CD4-positive, alpha-beta T cell treated with Interleukin-6 at 100 ng/mL for 8 hours (primary cell): ENCODE results near the gene ORMDL2.
"Not testable (repeated sequence)": the region's sequence is repeated elsewhere in the genome, so short reads cannot be mapped to it uniquely, and the experiment has no call there.

Experiments used
- DNase-seq: peaks from one replicate; pipeline ENCODE4 v3.0.0-alpha.2; 2020; ENCODE audit warnings: mixed read lengths, low spot score

Gene ORMDL2

DNA sequence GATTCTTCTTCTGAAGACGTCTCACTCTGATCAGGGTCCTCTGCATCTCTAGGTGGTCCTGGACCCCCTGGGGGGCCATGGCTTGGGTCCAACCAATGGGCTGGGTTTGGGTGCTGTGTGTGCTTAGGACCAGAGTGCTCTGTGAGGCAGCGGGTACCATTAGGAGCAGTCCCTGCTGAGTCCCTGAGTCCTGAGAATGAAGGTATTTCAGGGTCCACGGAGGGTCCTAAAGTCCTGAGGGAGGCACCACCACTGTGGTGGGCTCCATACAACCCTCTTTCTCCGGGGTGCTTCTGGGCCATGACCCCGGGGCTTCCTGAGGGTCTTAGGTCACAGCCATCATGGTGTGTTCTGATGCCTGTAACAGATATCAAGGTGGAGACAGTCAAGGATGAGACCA, 10.5 kb downstream of the ORMDL2 start:
- no peak for DNase-seq

DNA sequence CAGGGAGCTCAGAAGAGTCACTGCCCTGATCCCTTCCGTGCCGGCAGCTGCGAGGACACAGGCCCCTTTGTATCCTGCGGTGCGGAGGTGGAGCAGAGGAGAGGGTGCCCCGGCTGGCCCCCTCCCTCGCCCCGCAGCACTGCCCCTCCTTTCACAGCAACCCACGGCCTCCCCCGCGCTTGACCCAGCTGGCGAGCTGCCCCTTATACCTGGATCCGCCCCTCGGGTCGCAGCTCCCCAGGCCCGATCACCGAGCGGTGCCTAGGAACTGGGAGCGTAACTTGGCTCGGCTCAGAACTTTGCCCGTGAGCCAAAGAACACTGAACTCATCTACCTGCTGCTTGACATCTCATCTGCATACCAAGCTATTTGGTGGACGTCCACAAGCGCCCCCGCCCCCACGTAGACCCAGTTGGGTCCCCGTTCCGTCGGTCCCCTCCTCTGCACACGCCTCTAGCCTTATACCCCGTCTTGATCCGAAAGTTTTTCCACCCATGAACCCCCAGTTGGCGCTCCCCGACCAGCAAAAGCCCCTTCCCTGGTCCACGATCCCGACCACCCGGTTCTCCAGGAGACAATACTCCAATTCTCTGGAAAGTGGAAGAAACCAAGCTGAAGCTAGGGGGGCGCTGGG, 12.2 kb downstream of the ORMDL2 start:
- peak; percentile 7 for DNase-seq

DNA sequence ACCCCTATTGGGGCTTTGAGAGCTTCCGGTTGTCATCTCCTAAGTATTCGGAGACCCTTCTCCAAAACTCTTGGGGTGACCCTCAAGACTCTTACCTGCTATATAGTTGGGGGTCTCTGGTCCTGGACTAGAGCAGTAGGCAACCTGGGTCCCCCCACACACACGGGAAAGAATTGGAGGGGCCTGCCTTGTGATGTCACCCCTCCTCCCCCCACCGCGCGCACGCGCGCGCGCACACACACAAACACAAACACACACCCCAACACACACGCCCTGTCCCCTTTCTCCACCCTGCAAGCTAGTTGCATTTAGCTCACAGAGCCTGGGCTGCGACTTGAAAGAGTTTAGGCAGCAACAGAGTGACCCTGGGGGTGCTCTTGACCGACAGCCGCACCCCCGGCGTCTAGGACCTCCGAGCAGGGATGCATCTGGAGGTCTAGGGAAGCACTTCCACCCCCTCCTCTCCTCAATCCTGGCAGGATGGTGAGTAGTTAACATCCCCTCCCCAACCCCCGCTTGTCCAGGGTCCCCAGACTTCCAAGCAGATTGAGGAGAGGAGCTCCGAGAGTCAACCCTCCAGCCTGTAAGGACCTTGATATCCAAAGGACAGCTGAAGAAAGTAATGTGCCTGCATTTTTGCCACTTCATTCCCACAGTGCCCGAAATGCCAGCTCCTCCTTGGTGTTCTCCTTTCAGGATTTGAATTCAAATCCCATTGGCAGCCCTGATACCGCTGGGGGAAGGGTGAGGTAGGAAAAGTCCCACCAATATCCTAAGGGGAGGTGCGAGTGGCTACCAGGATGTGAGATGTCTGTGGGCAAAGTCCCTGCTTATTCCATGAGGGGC, 13.0 kb downstream of the ORMDL2 start:
- peak; percentile 41 for DNase-seq

DNA sequence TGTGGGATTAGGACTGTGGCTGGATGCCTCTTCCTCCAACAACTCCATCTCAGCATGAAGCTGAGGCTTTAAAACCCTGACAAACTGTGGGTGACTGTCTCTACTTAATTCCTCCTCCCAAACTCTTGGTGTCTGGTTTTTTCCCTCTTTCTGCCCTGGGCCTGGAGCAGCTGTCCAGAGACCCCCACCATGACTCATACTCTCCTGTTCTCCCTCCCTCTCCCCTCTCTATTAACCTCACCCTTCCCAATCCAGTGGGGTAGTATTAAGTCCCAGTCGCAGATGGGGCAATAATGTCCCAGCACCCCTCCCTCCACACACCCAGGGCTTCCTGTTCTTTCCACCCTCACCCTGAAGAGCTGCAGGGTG, 13.6 kb downstream of the ORMDL2 start:
- DNase-seq: no peak

- no peak for DNase-seq
Measured at GRCh38 chr12:55833056-55833455, 15.2 kb downstream of the ORMDL2 start.

- DNase-seq: not testable (repeated sequence)
Measured at GRCh38 chr12:55834400-55834799, 16.6 kb downstream of the ORMDL2 start.

DNA sequence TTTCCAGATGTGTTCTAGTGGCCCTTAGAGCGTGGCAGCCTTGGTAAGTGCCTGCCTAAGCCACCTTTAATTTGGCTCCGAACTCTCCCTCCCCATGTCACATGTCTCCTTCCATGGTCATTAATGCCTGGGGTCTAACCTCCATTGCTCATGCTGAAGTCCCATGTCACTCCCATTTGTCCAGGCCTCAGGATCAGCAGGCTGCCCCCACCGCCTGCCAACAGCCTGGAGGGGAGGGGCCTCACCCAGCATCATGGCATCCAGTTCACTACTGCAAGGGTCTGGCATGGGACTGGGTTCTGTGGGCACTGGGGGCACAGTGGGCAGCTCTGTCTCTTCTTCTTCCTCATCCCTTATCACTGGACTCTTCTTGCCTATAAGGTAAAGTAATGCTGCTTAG, 20.5 kb downstream of the ORMDL2 start:
- DNase-seq: no peak

- no peak for DNase-seq
Measured at GRCh38 chr12:55839345-55840140, 21.7 kb downstream of the ORMDL2 start.

GRCh38 chr12:55840581-55841351, 22.9 kb downstream of the ORMDL2 start:
- DNase-seq: no peak

DNA sequence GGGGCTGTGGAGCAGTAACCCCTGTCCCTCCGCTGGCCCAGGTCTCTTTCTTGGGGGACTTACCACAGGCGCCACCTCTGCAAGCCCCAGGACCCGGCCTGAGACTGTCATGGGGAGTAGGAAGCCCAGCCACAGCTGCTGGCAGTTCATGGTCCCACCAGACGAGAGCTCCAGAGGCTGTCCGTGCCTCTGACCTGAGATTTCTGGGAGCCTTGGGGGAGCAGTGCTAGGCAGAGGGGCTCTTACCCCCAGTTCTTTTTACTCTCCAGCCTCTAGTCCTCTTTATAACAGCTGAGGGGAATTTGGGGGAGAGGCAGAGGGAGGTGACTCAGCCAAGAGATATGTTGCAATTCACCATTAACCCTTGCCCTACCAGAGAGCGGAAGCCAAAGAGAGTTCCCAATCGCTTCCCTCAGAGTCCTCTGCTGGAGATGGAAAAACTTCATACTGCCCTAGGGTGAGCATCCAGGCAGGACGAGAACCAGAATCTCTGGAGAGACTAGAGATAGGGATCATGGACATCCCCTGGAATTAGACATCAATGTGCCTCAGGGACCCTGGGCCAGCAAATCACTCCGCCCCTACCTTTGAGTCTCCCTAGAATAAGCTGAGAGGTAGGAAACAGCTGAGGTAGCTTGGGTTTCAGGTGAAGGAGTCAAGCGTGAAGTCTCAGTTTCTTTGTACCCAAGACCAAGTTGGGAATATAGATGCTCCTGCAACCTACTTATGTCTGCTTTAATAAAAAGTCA, 25.0 kb downstream of the ORMDL2 start, which contains the start of gene MMP19:
MMP19 (minus strand) TSS at position 256 of the 749 bp plus-strand sequence; CDS start at position 150, 106 bp downstream.
- DNase-seq: no peak

DNA sequence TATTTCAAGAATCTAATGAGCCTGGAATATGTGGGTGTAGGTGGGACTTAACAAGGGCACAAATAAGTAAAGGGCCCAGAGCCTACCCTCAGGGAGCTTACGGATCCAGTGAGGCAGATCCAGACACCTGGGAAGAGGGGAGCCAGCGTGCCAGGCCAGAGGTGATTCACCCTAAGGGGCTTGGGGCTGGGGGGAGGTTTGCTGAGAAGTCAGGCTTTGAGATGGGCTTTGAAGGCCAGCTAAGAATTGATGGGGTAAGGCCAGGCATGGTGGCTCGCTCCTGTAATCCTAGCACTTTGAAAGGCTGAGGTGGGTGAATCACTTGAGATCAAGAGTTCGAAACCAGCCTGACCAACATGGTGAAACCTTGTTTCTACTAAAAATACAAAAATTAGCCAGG, 25.6 kb downstream of the ORMDL2 start:
- DNase-seq: no peak

DNA sequence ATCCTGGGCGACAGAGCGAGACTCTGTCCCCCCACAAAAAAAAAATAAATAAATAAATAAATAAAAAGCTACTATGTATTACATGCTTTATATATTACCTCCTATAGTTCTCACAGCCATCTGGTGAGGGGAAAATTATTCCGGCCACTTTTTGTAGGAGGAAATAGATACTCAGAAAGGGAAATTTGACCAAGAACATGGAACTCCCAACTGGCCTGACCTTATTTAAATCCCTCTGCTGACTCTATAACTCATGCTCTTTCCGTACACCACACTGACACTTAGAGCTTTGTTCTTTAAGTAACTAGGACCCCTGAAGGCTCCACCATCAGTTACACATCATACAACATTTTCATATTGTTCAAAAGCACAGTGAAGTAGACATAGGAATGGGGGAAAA, 27.1 kb downstream of the ORMDL2 start:
- no peak for DNase-seq

DNA sequence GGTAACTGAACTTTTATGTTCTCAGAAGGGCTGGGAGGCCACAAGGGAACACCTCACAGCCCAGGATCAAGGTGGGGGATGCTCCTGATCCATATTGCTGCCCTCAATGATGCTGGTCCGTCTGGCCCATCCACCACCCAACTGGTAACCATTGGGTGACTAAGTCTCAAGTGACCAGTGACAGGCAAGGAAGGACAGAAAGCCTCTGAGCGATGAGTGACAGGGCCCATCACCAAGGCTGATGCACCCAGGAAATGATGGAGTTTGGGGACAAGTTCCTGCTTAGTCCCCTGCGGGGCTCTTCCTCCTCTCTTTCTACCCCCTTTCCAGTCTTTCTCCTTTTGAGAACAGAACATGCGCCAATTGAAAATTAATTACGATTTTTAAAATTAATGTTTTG, 27.5 kb downstream of the ORMDL2 start:
- no peak for DNase-seq

GRCh38 chr12:55845785-55846496, 28.1 kb downstream of the ORMDL2 start:
- DNase-seq: no peak

- no peak for DNase-seq
Measured at GRCh38 chr12:55847033-55847432, 29.2 kb downstream of the ORMDL2 start.

DNA sequence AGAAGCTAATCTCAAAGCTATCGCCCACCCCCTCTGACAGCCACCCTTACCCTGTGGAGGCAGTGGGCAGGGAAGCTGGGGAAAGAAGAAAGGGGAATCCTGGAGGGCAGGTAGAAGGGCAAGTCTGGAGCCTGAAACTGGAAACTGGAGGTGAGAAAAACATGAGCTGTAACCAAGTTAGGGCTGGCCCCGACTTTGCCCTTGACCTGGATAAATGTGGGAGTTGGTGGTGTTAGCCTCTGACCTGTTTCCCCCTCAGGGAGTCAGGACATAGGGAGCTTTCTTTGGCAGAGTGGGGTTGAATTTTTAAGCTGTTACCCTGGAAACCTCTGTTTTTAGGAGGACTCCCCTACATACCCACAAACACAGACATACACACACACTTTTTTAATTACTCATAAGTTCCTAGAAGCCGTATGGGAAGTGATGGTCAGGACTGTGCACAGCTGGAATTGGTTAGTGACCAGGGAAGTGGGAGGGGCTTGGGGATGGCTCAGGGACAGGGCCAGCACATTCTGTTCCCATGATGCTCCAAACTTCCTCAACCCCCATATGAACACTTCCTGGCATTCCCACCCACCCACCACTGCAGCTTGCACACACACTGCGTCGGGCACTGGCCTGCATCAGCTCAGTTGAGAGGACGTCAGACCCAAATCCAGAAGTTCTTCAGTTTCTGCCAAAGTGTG, 29.9 kb downstream of the ORMDL2 start:
- no peak for DNase-seq

DNA sequence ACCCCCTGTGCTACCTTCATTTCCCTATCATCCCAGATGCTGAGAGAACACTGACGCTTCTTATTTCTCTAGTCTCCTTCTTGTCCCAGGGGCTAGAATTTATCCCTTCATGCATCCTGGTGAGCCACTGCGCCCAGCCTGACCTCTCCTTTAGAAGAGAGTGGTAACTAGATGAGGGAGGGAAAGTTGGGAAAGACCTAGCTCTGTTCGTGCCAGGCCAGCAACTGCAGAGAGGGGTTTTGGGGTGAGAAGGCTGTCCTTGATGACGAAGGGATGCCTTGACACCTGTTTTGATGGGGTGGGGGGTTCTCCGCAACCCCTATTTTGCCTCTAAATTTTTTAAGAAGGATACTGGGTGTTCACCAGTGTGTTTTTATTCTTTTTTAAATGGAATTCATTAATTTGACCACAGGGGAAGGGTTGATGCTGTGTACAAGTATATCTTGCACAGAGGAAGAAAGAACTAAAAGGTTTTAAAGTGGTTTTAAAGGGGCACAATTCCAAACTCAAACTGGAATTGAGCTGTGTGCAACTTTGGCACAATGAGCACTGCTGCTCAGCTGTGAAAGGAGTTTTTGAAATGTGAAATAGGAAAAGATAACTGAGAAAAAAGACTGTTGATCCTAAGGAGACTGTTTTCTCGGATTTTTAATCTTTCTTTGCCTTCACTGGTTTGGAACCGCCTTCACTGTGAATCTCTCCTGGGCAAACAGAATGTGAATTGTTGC, 31.9 kb downstream of the ORMDL2 start:
- no peak for DNase-seq

DNA sequence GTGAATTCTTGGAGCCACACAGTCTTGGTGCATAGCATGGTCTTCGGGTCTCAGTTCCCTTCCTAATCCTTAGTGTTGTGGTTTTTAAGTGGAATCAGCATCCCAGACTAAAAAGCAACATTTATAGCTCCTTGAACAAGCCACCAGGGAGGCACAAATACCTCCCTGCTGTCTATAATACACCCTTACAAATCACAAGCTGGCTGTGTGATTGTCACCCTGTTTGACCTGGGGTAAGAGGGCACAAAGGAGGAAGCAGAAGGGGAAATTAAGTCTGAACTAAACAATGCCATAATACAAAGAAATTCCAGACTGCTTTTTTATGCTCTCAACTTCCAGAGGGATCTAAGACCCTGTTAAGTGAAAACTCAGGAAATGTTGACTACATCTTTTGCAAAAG, 32.6 kb downstream of the ORMDL2 start:
- no peak for DNase-seq

DNA sequence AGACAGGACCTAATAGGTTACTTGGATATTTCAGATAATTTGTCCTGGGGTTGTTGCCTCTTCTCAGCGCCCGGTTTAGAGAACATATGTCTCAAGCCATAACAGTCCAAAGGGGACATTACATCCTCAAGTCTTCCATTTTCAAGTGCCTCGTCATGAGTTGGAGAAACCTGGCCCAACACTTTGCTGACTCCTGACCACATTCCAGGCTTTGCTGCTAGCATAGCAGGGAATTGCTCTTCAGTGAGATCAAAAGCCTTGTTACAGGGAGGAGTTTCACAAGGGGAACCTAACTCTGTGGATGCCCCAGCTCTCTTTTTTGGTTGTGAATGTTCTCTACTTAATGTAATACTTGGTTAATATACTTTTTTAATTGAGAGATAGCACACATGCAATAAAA, 33.1 kb downstream of the ORMDL2 start:
- no peak for DNase-seq
